CD4-positive, alpha-beta T cell treated with Interferon alpha-2 for 1 hour (primary cell): ENCODE results near the gene EMC1.
A peak's percentile ranks its signal among the peaks of the same experiment; 100 is the strongest.
"Not testable (repeated sequence)": the region's sequence is repeated elsewhere in the genome, so short reads cannot be mapped to it uniquely, and the experiment has no call there.

Experiments
- DNase-seq, 2 donors: peaks; one replicate each; pipeline ENCODE4 v3.0.0-alpha.2; 2020 to 2022

The EMC1 gene

GRCh38 chr1:19260211-19261138 lies 9.2 kb upstream of the EMC1 start:
- DNase-seq: no peak

- no peak for DNase-seq
These were observed 7.0 kb upstream of the EMC1 start for GRCh38 chr1:19258353-19258752.

DNA sequence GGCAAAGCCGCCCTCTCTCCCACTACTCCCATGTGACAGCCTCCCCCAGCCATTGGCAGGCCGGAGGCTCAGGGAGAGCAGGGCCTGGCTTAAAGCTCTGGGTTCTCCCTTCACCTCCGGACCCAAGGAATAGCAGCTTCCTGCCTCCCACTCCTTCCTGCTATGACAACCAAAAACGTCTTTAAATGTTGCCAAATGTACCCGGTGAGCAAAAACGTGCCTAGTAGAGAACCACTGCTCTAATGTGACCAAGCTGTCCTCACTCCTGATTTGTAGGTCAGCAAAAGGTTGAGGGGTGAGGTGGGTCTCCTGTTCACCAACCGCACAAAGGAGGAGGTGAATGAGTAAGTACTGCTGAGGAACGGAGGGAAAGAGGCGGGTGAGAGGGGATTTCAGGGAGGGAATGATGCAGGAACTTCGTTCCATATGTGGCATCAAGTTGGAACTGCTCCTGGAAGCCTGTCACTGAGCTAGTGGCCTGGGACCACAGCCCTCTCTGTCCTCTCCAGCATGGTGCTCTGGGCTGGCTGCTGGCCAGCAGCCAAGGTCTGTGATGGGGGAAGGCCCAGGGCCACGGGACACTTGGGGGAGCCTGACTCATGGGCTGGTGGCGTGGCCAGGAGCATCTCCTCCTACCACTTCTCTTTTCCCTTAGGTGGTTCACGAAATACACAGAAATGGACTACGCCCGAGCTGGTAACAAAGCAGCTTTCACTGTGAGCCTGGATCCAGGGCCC lies 6.0 kb upstream of the EMC1 start:
- DNase-seq: no peak

GRCh38 chr1:19256301-19256700 lies 5.0 kb upstream of the EMC1 start:
- not testable (repeated sequence) for DNase-seq

GRCh38 chr1:19255288-19255687 lies 4.0 kb upstream of the EMC1 start:
- no peak for DNase-seq

DNA sequence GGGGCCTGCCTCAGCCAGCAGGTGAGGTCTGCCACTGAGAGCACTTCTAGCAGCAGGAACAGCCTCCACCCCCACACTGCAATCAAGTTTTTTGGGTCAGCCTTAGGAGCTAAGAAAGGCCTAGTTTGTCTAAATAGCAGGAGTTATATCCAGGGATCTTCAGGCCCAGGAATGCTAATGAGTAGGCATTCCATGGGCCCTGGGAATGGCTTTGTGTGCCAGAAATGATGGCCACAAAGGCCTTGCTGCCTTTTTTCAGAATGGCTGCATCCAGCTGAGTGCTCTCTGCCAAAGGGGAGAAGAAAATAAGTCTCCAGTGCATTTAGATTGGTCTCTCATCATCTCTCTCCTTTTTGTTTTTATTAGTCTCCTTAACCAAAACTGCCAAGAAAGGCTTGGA lies 3.1 kb upstream of the EMC1 start:
- DNase-seq: no peak

DNA sequence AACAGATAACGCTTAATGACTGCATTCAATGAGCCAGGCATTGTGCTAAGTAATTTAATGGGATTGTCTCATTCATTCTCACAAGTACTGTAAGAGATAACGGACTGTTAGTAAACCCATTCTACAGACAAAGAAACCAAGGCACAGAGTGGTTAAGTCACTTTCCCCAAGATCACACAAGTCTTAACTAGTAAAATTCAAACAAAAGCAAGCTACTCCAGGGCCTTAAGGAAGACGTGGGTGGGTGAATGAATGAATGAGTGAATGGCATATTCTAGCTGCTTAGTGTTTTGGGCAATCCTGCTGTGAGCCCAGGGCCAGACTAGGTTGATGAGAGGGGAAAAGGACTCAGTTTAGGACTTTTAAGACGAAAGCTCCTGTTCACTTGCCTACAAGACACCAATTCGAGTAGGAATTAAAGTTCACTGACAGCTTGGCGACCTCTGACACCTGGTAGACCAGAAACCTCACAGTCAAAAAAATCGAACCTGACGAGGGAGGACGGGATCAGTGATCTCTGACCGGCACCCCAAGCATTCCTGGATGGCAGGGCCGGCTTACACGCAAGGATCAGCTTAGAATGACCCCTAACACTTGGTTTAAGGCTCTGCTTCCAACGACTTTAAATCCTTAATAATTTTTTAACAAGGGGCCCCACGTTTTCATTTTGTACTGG lies 557 bp downstream of the EMC1 start:
- DNase-seq: no peak

DNA sequence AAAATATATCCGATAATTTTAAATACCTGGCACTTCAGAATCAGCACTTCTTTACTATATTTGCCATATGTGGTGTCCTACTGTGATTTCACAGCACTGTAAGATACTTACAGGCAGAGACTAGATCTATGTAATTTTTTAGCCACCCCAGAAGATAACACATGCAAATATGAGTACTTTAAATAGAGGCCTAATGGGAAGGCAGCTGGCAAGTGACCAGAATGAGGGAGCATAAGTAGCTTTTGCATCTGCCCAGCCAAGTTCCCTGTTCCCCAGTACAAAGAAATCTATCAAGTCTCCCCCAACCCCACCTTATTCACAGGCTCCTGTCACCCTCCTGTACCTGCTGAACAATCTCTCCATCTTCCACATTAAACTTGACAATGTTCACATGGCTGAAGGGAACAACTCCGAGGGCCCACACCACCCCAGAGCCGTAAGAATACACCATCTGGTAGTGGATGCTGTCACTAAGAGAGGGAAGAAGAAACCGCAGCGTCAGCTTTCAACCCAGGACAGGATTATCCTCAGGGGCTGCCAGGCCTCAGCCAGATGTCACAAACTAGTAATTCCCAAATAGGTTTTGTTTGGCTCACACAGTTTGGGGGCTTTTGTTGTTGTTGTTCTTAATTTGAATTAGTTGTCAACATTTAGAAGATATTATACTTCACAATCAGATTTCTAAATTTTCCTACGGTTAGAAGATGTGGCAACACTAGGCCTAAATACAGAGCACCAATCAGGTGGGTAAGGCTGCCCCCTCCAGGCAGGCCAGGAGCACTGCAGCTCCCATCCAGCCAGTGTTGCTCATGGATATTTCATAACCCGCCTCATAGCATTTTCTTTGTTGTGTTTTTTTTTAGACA lies 10.4 kb downstream of the EMC1 start:
- peak; percentile 56 to 74 for DNase-seq

DNA sequence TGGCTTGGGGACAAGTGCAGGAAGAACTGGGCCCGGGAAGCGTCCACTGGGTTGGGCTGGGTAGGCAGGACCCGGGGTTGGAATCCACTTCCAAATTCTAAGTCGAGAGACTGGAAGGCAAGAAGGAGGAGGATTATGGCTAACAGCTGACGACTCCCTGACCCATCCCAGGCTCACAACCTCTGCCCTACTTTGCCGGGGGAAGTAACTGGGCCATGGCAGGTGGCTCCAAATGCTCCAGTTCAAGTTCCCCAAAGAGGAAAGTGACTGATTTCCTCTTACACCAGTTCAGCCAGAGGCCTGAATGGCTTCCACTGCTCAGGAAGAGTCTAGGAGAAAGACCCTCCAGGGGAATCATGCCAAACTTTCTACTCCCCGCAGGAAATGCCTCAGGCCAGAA lies 11.4 kb downstream of the EMC1 start:
- no peak for DNase-seq

GRCh38 chr1:19234224-19234623 lies 17.1 kb downstream of the EMC1 start:
- no peak for DNase-seq

GRCh38 chr1:19232524-19232846 lies 18.8 kb downstream of the EMC1 start:
- no peak for DNase-seq

DNA sequence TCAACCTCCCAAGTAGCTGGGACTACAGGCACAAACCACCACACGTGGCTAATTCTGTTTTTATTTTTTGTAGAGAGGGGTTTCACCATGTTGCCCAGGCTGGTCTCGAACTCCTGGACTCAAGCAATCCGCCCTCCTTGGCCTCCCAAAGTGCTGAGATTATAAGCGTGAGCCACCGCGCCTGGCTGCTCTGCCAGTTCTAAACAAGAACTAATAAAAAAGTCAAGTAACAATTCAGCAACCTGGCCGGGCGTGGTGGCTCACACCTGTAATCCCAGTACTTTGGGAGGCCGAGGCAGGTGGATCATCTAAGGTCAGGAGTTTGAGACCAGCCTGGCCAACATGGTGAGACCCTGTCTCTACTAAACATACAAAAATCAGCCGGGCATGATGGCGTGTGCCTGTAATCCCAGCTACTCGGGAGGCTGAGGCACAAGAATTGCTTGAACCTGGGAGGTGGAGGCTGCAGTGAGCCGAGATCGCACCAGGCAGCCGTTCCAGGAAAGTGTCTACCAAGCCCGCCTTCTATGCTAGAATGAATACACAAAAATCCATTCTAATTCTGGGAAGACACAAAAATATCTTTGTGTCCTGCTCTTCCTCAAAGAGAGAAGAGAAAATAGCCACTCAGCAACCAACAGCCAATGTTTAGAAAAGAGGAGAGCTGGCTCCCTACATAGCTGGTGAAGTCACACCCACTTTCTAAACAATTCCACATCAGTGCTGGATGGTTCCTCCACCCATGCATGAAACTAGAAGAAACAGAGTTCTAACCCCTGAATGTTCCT lies 19.4 kb downstream of the EMC1 start:
- not testable (repeated sequence) for DNase-seq

DNA sequence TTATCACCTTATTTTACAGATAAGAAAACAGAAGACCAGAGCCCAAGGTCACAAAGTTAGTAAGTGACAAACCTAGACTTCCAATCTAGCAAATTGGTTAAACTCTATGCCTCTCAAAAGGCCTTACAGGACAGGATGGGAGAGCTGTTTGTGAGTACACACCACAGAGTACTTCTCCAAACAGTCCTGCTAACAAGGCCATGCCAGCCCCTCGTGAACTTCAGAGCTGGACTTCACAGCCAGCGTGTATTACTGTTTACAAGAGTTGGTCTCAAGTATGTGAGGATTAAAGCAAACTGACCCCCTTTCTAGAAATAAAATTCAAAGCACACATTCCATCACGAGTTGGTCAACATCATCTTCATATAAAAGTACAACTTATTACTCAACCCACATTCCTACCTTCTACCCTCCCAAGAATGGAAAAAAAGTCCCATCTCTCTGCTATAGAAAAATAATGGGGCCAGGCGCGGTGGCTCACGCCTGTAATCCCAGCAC lies 21.4 kb downstream of the EMC1 start:
- no peak for DNase-seq

DNA sequence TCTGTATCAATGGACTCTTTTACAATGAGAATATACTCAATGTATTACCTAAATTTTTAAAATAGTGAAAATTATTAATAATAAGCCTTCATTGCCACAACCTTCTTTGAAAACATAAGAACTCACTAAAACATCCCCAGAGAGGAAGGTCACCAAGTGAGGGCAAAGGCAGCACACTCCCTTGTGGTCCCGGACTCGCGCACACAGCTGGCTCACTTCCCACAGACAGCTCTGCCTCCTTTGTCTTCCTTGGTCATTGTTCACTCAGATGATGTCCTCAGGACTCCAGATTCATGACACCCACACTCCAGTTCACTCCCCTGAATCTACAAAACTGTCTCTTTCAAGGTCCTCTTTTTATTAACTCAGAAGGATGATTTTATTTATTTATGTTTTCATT lies 22.1 kb downstream of the EMC1 start:
- no peak for DNase-seq

- DNase-seq: no peak
These were observed 28.1 kb downstream of the EMC1 start for GRCh38 chr1:19222979-19223824.

DNA sequence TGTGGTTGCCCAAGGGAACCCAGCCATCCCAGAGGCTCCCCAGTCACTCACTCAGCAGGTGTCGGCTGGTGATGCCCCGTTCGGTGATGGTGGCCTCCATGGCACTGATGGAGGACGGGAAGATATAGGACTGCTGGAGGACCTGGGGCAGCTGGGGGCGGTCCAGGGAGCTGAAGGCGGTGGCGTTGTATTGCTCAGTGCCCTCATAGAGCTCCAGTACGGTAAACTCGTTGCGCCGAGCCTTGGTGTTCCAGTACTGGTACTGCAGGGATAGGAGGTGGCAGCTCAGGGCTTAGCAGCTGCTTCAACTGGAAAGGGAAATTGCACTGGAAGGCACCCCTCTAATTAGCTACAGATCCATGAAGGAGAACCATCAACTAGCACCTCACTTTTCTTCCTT lies 28.8 kb downstream of the EMC1 start:
- no peak for DNase-seq

DNA sequence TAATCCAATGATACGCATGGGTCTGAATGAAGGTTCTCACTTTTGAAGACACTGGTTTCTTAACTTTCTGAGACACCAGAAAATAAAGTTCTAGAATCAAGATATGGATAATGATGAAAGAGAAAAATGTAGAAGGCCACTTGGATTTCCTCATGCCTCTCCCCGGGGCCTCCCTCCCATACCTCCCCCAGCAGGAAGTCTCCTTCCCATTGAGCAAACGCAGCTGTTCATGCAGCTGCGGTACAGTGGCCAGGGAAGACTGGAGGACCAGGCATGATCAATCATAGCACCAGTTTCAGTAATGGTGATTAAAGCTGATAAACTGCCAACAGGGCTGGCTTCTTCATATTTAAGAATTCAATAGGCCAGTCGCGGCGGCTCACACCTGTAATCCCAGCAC lies 30.3 kb downstream of the EMC1 start:
- no peak for DNase-seq

DNA sequence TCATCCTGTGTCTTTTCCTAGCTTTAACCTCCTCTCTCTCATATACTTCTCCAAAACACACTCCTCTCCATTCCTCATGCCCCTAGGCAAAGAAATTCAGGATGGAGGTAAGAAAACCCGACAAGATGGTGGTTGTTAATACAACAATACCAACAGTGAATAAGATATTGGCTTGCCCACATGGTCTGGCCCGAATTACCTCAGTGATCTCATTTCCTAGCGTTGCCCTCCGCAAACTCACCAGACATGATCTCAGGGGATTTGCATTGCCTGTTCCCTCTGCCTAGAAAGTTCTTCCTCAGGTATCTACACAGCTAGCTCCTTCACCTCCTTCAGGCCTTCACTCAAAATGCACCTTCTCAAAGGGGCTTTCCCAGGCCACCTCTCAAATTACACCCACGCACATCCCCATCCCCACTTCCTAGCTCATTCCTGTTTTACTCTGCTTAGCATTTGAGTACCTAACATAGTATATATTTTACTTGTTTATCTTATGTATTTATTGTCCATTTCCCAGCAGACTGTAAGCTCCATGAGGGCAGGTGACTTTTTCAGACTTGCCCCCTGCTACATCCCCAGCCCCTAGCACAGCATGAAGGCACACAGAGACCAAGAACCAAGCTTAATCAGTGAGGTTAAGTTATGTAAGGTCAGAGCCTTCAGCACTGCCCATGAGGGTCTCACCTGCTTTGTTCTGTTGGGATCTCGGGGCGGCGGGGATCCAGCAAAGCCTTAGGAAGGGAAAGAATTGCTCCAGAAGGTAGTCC lies 31.1 kb downstream of the EMC1 start:
- DNase-seq: no peak

DNA sequence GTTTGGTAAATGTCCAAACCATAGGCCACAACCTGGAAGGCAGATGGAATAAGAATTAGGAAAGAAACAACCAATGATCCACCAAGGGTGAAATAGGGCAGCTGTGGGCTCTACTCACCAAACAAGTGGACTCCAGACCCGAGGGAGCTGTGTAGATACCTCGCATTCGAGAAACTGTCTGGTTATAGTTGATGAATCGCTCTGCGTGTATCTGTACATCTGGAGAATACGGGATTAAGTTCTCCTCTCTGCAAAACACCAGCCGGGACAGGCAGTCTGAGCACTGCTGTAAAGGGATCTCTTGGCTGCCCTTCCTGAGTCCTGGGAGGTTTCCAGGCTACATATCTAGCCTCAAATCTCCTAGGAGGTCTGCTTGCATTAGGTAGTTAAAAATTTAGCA lies 31.9 kb downstream of the EMC1 start:
- DNase-seq: no peak

- not testable (repeated sequence) for DNase-seq
These were observed 34.7 kb downstream of the EMC1 start for GRCh38 chr1:19216585-19216984.
